ENCODE data around the gene ATP2A2. TPM values are rescaled to one million over a fixed set of nuclear protein-coding genes. Genes with fewer than 3 reads are reported as not detected.

Gene ATP2A2
- total and polyA plus RNA-seq, 11 donors: 494 to 2,963 (median 1,674) TPM

DNA sequence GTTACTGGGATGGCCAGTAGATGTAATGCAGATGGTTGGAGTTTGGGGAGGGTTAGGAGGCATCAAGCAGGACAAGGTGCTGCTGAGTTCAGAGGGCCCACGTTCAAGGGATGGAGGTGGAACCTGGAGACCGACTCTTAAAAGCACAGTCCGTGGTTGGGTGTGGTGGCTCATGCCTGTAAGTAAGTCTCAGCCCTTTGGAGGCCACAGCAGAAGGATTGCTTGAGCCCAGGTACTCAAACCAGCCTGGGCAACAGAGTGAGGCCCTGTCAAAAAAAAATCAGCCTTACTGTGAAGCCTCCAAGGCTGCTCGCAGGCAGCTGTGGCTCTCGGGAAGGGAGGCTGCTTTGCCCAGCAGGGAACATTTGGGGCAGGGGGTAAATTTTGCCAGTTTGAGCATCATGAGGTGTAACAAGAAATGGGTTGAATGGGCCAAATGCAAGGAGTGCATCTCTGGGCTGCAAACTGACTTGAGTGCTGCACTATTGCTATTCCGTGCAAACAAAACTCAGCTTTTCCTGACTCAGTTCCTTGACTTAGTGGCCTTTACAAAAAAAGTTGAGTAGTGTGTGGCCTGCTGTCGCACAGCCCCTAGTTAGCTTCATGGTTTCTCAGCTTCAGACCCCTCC lies 67.5 kb downstream of the ATP2A2 start:
- 89 to 96% (median 92%) methylated on average over 7 of the region's 7 CpGs for WGBS, 4 donors
- Histone ChIP-seq H3K9me3 (no peaks in the 10 kb centered on the region), H3K27me3 (no peaks in the 10 kb centered on the region), H3K4me1 (peaks cover 0 to 23% (median under 1%) of the 10 kb centered on the region in 12 donors), H3K36me3 (peaks cover 0 to 89% (median 80%) of the 10 kb centered on the region in 9 donors), H3K4me3 (no peak overlapping the region), H3K27ac (no peak overlapping the region)
- ATAC-seq (peak in 1 of 4 donors; percentile 6), DNase-seq (no peak)
- intact Hi-C loops (cut with DNase I): no loop called here
- TF ChIP-seq, protein P1, sequence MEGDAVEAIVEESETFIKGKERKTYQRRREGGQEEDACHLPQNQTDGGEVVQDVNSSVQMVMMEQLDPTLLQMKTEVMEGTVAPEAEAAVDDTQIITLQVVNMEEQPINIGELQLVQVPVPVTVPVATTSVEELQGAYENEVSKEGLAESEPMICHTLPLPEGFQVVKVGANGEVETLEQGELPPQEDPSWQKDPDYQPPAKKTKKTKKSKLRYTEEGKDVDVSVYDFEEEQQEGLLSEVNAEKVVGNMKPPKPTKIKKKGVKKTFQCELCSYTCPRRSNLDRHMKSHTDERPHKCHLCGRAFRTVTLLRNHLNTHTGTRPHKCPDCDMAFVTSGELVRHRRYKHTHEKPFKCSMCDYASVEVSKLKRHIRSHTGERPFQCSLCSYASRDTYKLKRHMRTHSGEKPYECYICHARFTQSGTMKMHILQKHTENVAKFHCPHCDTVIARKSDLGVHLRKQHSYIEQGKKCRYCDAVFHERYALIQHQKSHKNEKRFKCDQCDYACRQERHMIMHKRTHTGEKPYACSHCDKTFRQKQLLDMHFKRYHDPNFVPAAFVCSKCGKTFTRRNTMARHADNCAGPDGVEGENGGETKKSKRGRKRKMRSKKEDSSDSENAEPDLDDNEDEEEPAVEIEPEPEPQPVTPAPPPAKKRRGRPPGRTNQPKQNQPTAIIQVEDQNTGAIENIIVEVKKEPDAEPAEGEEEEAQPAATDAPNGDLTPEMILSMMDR (IDR thresholded peaks at IDR 0.05): no peak
- no peak for TF ChIP-seq POLR2A (IDR thresholded peaks at IDR 0.05)

- H3K36me3 ChIP-seq: peaks cover 0 to 84% (median 75%) of the 10 kb centered on the region in 9 donors
- H3K27ac ChIP-seq: no peak overlapping the region
- H3K9me3 ChIP-seq: no peaks in the 10 kb centered on the region
- intact Hi-C loops (cut with DNase I): no loop called here
- H3K27me3 ChIP-seq: no peaks in the 10 kb centered on the region
- H3K4me1 ChIP-seq: peaks cover 0 to 28% (median under 1%) of the 10 kb centered on the region in 12 donors
- ATAC-seq (peak in 3 of 4 donors; percentile 1 to 7 (median 1)), DNase-seq (no peak)
- WGBS, 4 donors: 63 to 76% (median 65%) methylated on average over 3 to 4 of the region's 4 CpGs
- H3K4me3 ChIP-seq: no peak overlapping the region
- no peak for TF ChIP-seq POLR2A (IDR thresholded peaks at IDR 0.05)
- TF ChIP-seq, protein P1 (IDR thresholded peaks at IDR 0.05): no peak
These were observed 68.0 kb downstream of the ATP2A2 start for GRCh38 chr12:110349096-110349495.

DNA sequence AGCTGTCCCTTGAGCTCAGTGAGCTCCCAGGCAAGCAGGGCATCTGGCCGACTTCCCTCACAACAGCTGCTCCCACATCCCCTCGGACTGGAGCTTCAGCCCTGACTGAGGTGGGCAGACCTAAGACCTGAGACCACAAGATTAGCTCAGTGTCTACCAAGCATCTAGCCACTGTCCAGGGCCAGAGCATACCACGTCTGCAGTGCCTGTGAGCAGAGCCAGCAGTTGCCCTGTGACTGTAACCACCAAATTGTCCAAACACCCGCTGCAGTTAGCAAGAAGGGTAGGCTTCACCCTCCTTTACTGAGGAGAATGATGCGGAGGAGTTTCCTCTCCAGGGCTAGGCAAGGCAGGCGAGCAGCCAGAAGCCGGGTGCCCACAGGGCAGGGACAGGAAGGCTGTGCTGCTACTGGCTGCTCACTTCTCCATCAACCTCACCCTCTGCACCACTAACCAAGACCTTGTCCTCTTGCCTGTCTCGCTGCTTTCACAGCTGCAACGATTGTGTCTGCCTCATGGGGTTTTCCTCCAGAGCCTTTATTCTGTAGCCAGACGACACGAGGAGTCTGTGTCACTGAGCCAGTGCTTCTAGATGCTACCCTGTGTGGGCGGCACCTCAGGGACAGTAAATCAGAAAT lies 68.6 kb downstream of the ATP2A2 start:
- peak overlapping the region in 1 of 12 donors; percentile 27 for H3K27ac ChIP-seq
- H3K27me3 ChIP-seq: no peaks in the 10 kb centered on the region
- peaks cover 0 to 27% (median under 1%) of the 10 kb centered on the region in 12 donors for H3K4me1 ChIP-seq
- 46 to 60% (median 53%) methylated on average over 11 to 12 of the region's 12 CpGs for WGBS, 4 donors
- TF ChIP-seq, protein P1 (IDR thresholded peaks at IDR 0.05): no peak
- no peak for TF ChIP-seq POLR2A (IDR thresholded peaks at IDR 0.05)
- H3K9me3 ChIP-seq: no peaks in the 10 kb centered on the region
- no peak for DNase-seq
- peaks cover 0 to 78% (median 69%) of the 10 kb centered on the region in 9 donors for H3K36me3 ChIP-seq
- ATAC-seq: peak in 2 of 4 donors; percentile 2 to 5
- no peak overlapping the region for H3K4me3 ChIP-seq
- intact Hi-C loops (cut with DNase I): no loop called here

DNA sequence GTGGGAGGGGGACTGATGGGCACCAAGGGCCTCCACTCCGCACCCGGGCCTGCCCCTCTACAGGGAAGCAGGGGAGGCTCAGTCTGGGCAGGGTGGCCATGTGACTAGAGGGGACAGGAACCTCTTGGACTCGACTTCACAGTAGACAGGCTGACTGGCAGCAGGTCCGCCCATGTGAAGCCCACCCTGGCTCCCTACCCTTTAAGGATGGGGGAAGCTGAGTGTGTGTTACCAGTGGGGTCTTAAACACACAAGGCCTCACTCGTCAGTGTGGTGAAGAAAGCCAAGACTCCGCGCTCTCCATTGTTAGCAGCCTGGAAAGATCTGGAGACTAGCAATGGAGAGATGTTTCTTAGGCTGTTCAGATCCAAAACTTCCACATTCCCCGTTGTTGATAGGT lies 70.1 kb downstream of the ATP2A2 start:
- Histone ChIP-seq H3K36me3 (peaks cover 0 to 64% (median 54%) of the 10 kb centered on the region in 9 donors), H3K27me3 (no peaks in the 10 kb centered on the region), H3K4me3 (no peak overlapping the region), H3K27ac (no peak overlapping the region), H3K9me3 (no peaks in the 10 kb centered on the region), H3K4me1 (peaks cover 0 to 22% (median under 1%) of the 10 kb centered on the region in 12 donors)
- peak in 2 of 4 donors; percentile 1 to 4 for ATAC-seq
- intact Hi-C loops (cut with DNase I): no loop called here
- TF ChIP-seq, protein P1 (IDR thresholded peaks at IDR 0.05): no peak
- TF ChIP-seq POLR2A (IDR thresholded peaks at IDR 0.05): no peak
- DNase-seq: no peak
- 81 to 92% (median 89%) methylated on average over 8 of the region's 8 CpGs for WGBS, 4 donors

Data from heart left ventricle (tissue), 16 donors.